Endothelial cell of umbilical vein (primary cell): ENCODE measurements around the gene RTCA. TPM values are rescaled to one million over a fixed set of nuclear protein-coding genes. Genes with fewer than 3 reads are reported as not detected.
"Not testable (repeated sequence)": the region's sequence is repeated elsewhere in the genome, so short reads cannot be mapped to it uniquely, and the experiment has no call there.

Source experiments
- BruUV-seq: library from RNA; stranded (reverse); fragments of 400-500 nt; replicated peaks from 2 replicates; lab custom pipeline; 2021; lab: Mats Ljungman, UMichigan
- CTCF ChIA-PET: fragments of 300-600, 350-600 bp; sonication (Branson Sonifier 250); formaldehyde crosslinking; loops from one replicate; lab custom pipeline; 2021; ENCODE audit warnings: antibody characterized with exemption, inconsistent platforms; lab: Charles Lee
- POLR2A ChIA-PET: fragments of 300-600, 350-600 bp; sonication (Branson Sonifier 250); formaldehyde crosslinking; loops from one replicate; lab custom pipeline; 2021; ENCODE audit warnings: antibody characterized with exemption, inconsistent platforms; lab: Charles Lee
- DNase-seq: peaks from one replicate; pipeline ENCODE4 v3.0.0-alpha.2; 2011; ENCODE audit warnings: low read depth, low spot score
- FAIRE-seq: peaks from 2 replicates; lab custom pipeline; 2011; peaks lifted over from hg19 to GRCh38; lab: Jason Lieb, UNC
- H2AFZ ChIP-seq: 2 replicates; pipeline ENCODE4 v1.6.0; 2012; ENCODE audit warnings: low read depth, low read length, control low read depth, inconsistent platforms
- H3K27ac ChIP-seq: 2 replicates; pipeline ENCODE4 v1.5.1; 2011; ENCODE audit warnings: low read depth, mild to moderate bottlenecking, control low read depth, low read length, moderate library complexity; ENCODE audit not compliant: insufficient read depth
- H3K27me3 ChIP-seq, 2 experiments: 2 replicates each; pipeline versions ENCODE4 v1.6.0 to v1.6.1; 2011; ENCODE audit warnings: low read length in 2 of 2, mixed read lengths in 1 of 2; ENCODE audit not compliant: control insufficient read depth in 2 of 2, insufficient read depth in 2 of 2
- H3K36me3 ChIP-seq, 2 experiments: 2 replicates in 1 of 2; 3 replicates in 1 of 2; pipeline ENCODE4 v1.5.1; 2011; ENCODE audit warnings: low read length in 2 of 2, mild to moderate bottlenecking in 1 of 2, moderate library complexity in 1 of 2; ENCODE audit not compliant: control insufficient read depth in 2 of 2, insufficient read depth in 2 of 2; ENCODE audit errors: extremely low read depth in 1 of 2
- H3K4me1 ChIP-seq: 3 replicates; pipeline ENCODE4 v1.5.1; 2011; ENCODE audit warnings: mild to moderate bottlenecking, low read length; ENCODE audit not compliant: control insufficient read depth, insufficient read depth; ENCODE audit errors: extremely low read depth
- H3K4me2 ChIP-seq: 2 replicates; pipeline ENCODE4 v1.6.1; 2011; ENCODE audit warnings: low read length, control low read depth, mixed read lengths; ENCODE audit not compliant: insufficient read depth
- H3K4me3 ChIP-seq, 3 experiments: fragments of 200-600 bp in 1 of 3; sonication (generic), shearing (Covaris generic) in 1 of 3; replicated peaks in 1 of 3; 2 replicates each; pipeline ENCODE4 v1.5.1; 2011 to 2016; ENCODE audit warnings: control low read depth in 3 of 3, low read length in 3 of 3, mild to moderate bottlenecking in 2 of 3, inconsistent platforms in 1 of 3, low read depth in 1 of 3, moderate library complexity in 1 of 3; ENCODE audit not compliant: insufficient read depth in 1 of 3
- H3K79me2 ChIP-seq: 2 replicates; pipeline ENCODE4 v1.6.0; 2012; ENCODE audit warnings: low read length, inconsistent platforms; ENCODE audit not compliant: control insufficient read depth, insufficient read depth
- H3K9ac ChIP-seq: replicated peaks from 2 replicates; pipeline ENCODE3; 2011; ENCODE audit warnings: low read length, control low read depth; ENCODE audit not compliant: insufficient read depth; ENCODE audit errors: extremely low read depth
- H3K9me1 ChIP-seq: replicated peaks from 3 replicates; pipeline ENCODE4 v1.6.0; 2011; ENCODE audit warnings: mild to moderate bottlenecking, low read length; ENCODE audit not compliant: control insufficient read depth, insufficient read depth; ENCODE audit errors: extremely low read depth
- H3K9me3 ChIP-seq: replicated peaks from 2 replicates; pipeline ENCODE4 v1.5.1; 2012; ENCODE audit warnings: low read length, inconsistent platforms; ENCODE audit not compliant: control insufficient read depth, insufficient read depth
- H4K20me1 ChIP-seq: replicated peaks from 2 replicates; pipeline ENCODE3; 2011; ENCODE audit warnings: mild to moderate bottlenecking, low read length; ENCODE audit not compliant: control insufficient read depth, insufficient read depth; ENCODE audit errors: extremely low read depth
- POLR2A ChIP-seq: IDR thresholded peaks from 2 replicates; pipeline ENCODE4 v1.6.1; 2012; ENCODE audit warnings: low read depth, mild to moderate bottlenecking, control low read depth, low read length
- POLR2AphosphoS5 ChIP-seq: IDR thresholded peaks from 2 replicates; pipeline ENCODE4 v1.6.1; 2012; ENCODE audit warnings: low read depth, mild to moderate bottlenecking, control low read depth, low read length, moderate library complexity; ENCODE audit not compliant: insufficient read depth
- dilution Hi-C: fragments of 300-500 bp; cut with MboI; formaldehyde crosslinking; loops from one replicate; pipeline ENCODE4 v1.15.0; 2019; ENCODE audit warnings: low sequenced_read_pairs; ENCODE audit not compliant: extremely low pct_ligation_motif_present
- intact Hi-C: fragments of 100-400 bp; cut with micrococcal nuclease; formaldehyde crosslinking; loops from one replicate; pipeline ENCODE4 v1.10.0; 2022
- polyA plus RNA-seq, 4 experiments: library from polyadenylated mRNA; depleted of rRNA in 3 of 4; stranded (reverse) in 3 of 4; unstranded in 1 of 4; fragments of >200 nt; gene quantifications; 2 replicates each; pipeline versions ENCODE4 v1.2.1 to v1.2.3, GENCODE V29; 2011 to 2012; ENCODE audit warnings: missing spikeins in 1 of 4
- total RNA-seq: library from RNA; stranded (reverse); gene quantifications from 2 replicates; pipeline ENCODE4 v1.2.3, GENCODE V29; 2021
- TF ChIP-seq, protein P1 (sequence below), 2 donors: IDR thresholded peaks; 1 replicate in 1 of 2; 2 replicates in 1 of 2; pipeline ENCODE4 v1.5.1; 2011; ENCODE audit warnings: low read length in 2 of 2, mild to moderate bottlenecking in 2 of 2, moderate library complexity in 2 of 2, control low read depth in 1 of 2, inconsistent platforms in 1 of 2, low read depth in 1 of 2; ENCODE audit not compliant: insufficient read depth in 1 of 2; ENCODE audit errors: extremely low read depth in 1 of 2

RTCA gene
- total and polyA plus RNA-seq, 2 donors (not counting 3 experiments of a cell fraction or from before 2014, with no cell fraction given): 20.3 to 46.6 TPM

DNA sequence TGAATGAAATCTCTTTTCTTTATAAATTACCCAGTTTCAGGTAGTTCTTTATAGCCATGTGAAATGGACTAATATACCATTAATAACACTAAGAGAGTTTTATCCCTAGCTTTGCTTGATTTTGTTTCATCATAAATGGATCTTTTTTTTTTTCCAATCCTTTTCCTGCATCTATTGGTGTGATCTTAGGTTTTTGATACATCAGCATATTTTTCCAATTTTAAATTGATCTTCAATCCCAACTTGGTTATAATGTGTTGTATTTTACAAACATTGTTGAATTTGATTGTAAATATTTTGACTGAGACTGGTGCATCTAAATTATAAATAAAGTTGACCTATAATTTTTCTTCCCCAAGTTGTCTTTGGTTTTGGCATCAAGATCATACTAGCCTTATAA lies 4.3 kb upstream of the RTCA start:
- CTCF ChIA-PET: no interaction called here
- peaks cover 7% of the 10 kb centered on the region for H3K79me2 ChIP-seq
- no peaks in the 10 kb centered on the region for H4K20me1 ChIP-seq
- H3K9me1 ChIP-seq: no peaks in the 10 kb centered on the region
- DNase-seq (no peak), FAIRE-seq (no peak)
- TF ChIP-seq POLR2AphosphoS5 (no peak), POLR2A (no peak)
- TF ChIP-seq, protein P1, sequence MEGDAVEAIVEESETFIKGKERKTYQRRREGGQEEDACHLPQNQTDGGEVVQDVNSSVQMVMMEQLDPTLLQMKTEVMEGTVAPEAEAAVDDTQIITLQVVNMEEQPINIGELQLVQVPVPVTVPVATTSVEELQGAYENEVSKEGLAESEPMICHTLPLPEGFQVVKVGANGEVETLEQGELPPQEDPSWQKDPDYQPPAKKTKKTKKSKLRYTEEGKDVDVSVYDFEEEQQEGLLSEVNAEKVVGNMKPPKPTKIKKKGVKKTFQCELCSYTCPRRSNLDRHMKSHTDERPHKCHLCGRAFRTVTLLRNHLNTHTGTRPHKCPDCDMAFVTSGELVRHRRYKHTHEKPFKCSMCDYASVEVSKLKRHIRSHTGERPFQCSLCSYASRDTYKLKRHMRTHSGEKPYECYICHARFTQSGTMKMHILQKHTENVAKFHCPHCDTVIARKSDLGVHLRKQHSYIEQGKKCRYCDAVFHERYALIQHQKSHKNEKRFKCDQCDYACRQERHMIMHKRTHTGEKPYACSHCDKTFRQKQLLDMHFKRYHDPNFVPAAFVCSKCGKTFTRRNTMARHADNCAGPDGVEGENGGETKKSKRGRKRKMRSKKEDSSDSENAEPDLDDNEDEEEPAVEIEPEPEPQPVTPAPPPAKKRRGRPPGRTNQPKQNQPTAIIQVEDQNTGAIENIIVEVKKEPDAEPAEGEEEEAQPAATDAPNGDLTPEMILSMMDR (IDR thresholded peaks at IDR 0.05; ENCODE audit: extremely low read depth in 1 of 2, insufficient read depth in 1 of 2, low read depth in 1 of 2, low read length in 2 of 2): no peak
- no peak overlapping the region for H3K4me3 ChIP-seq
- H3K4me1 ChIP-seq: peaks cover 4% of the 10 kb centered on the region
- no peak overlapping the region for H3K27ac ChIP-seq
- H3K36me3 ChIP-seq: no peaks in the 10 kb centered on the region
- H3K9me3 ChIP-seq: no peaks in the 10 kb centered on the region
- H2AFZ ChIP-seq: no peak overlapping the region
- dilution Hi-C loops (no loop called here), intact Hi-C loops (no loop called here)
- no peak overlapping the region for H3K9ac ChIP-seq
- BruUV-seq: no TSS peak
- H3K4me2 ChIP-seq: no peak overlapping the region
- POLR2A ChIA-PET: no interaction called here
- H3K27me3 ChIP-seq: no peaks in the 10 kb centered on the region

- BruUV-seq, POLR2A ChIA-PET, dilution Hi-C loops, H3K9me3 ChIP-seq, FAIRE-seq, intact Hi-C loops, DNase-seq, CTCF ChIA-PET, H2AFZ ChIP-seq, H4K20me1 ChIP-seq, H3K27ac ChIP-seq, H3K4me2 ChIP-seq, H3K4me3 ChIP-seq, H3K9me1 ChIP-seq, H3K9ac ChIP-seq, H3K27me3 ChIP-seq: not testable (repeated sequence)
- Histone ChIP-seq H3K79me2 (peaks cover 29% of the 10 kb centered on the region), H3K36me3 (peaks cover 3 to 12% of the 10 kb centered on the region in 2 experiments), H3K4me1 (peaks cover 19% of the 10 kb centered on the region)
Measured at GRCh38 chr1:100264081-100264480, 1.9 kb upstream of the RTCA start.
